ENCODE measurements around the gene TBC1D32.
"Not testable (repeated sequence)": the region's sequence is repeated elsewhere in the genome, so short reads cannot be mapped to it uniquely, and the experiment has no call there.

Gene TBC1D32

GRCh38 chr6:121223212-121223611 is 111.1 kb downstream of the TBC1D32 start:
- Mint-ChIP-seq H3K9me3 (no peaks in the 10 kb centered on the region), H3K4me1 (ENCODE audit: low read depth) (no peaks in the 10 kb centered on the region), H3K4me3 (no peak overlapping the region), H3K27ac (no peak overlapping the region), H3K36me3 (ENCODE audit: low read depth) (no peaks in the 10 kb centered on the region), H3K27me3 (ENCODE audit: low read depth) (no peaks in the 10 kb centered on the region)

- no peaks in the 10 kb centered on the region for H3K4me1 Mint-ChIP-seq (ENCODE audit: low read depth)
- no peak overlapping the region for H3K27ac Mint-ChIP-seq
- no peaks in the 10 kb centered on the region for H3K27me3 Mint-ChIP-seq (ENCODE audit: low read depth)
- no peak overlapping the region for H3K4me3 Mint-ChIP-seq
- H3K9me3 Mint-ChIP-seq = no peaks in the 10 kb centered on the region
- H3K36me3 Mint-ChIP-seq (ENCODE audit: low read depth) = peaks cover 4% of the 10 kb centered on the region
Measured at GRCh38 chr6:121222656-121223055, 111.6 kb downstream of the TBC1D32 start.

- H3K36me3 Mint-ChIP-seq (ENCODE audit: low read depth) = peaks cover 18% of the 10 kb centered on the region
- no peaks in the 10 kb centered on the region for H3K27me3 Mint-ChIP-seq (ENCODE audit: low read depth)
- peaks cover 25% of the 10 kb centered on the region for H3K9me3 Mint-ChIP-seq
- H3K4me1 Mint-ChIP-seq (ENCODE audit: low read depth) = no peaks in the 10 kb centered on the region
- no peak overlapping the region for H3K4me3 Mint-ChIP-seq
- H3K27ac Mint-ChIP-seq = no peak overlapping the region
Measured at GRCh38 chr6:121216928-121217327, 117.4 kb downstream of the TBC1D32 start.

- not testable (repeated sequence) for H3K4me3 Mint-ChIP-seq; H3K27me3 Mint-ChIP-seq (ENCODE audit: low read depth); H3K4me1 Mint-ChIP-seq (ENCODE audit: low read depth); H3K27ac Mint-ChIP-seq
- H3K36me3 Mint-ChIP-seq (ENCODE audit: low read depth) = peaks cover 20% of the 10 kb centered on the region
- H3K9me3 Mint-ChIP-seq = peaks cover 36% of the 10 kb centered on the region
Measured at GRCh38 chr6:121213341-121213740, 120.9 kb downstream of the TBC1D32 start.

- no peaks in the 10 kb centered on the region for H3K27me3 Mint-ChIP-seq (ENCODE audit: low read depth)
- no peak overlapping the region for H3K4me3 Mint-ChIP-seq
- H3K9me3 Mint-ChIP-seq = peaks cover 44% of the 10 kb centered on the region
- peaks cover 19% of the 10 kb centered on the region for H3K36me3 Mint-ChIP-seq (ENCODE audit: low read depth)
- H3K27ac Mint-ChIP-seq = no peak overlapping the region
- H3K4me1 Mint-ChIP-seq (ENCODE audit: low read depth) = no peaks in the 10 kb centered on the region
Measured at GRCh38 chr6:121210943-121211342, 123.3 kb downstream of the TBC1D32 start.

GRCh38 chr6:121205569-121205968 is 128.7 kb downstream of the TBC1D32 start:
- no peak overlapping the region for H3K4me3 Mint-ChIP-seq
- no peaks in the 10 kb centered on the region for H3K4me1 Mint-ChIP-seq (ENCODE audit: low read depth)
- no peaks in the 10 kb centered on the region for H3K27me3 Mint-ChIP-seq (ENCODE audit: low read depth)
- H3K27ac Mint-ChIP-seq = no peak overlapping the region
- peaks cover 4% of the 10 kb centered on the region for H3K36me3 Mint-ChIP-seq (ENCODE audit: low read depth)
- H3K9me3 Mint-ChIP-seq = peaks cover 19% of the 10 kb centered on the region

GRCh38 chr6:121201105-121201504 is 133.2 kb downstream of the TBC1D32 start:
- H3K4me3 Mint-ChIP-seq = no peak overlapping the region
- no peaks in the 10 kb centered on the region for H3K27me3 Mint-ChIP-seq (ENCODE audit: low read depth)
- no peaks in the 10 kb centered on the region for H3K4me1 Mint-ChIP-seq (ENCODE audit: low read depth)
- no peak overlapping the region for H3K27ac Mint-ChIP-seq
- no peaks in the 10 kb centered on the region for H3K9me3 Mint-ChIP-seq
- H3K36me3 Mint-ChIP-seq (ENCODE audit: low read depth) = no peaks in the 10 kb centered on the region

GRCh38 chr6:121196042-121196441 is 138.2 kb downstream of the TBC1D32 start:
- H3K27me3 Mint-ChIP-seq (ENCODE audit: low read depth); H3K4me3 Mint-ChIP-seq; H3K9me3 Mint-ChIP-seq; H3K27ac Mint-ChIP-seq; H3K4me1 Mint-ChIP-seq (ENCODE audit: low read depth); H3K36me3 Mint-ChIP-seq (ENCODE audit: low read depth): not testable (repeated sequence)

- no peaks in the 10 kb centered on the region for H3K9me3 Mint-ChIP-seq
Measured at GRCh38 chr6:121190122-121190521, 144.2 kb downstream of the TBC1D32 start.

GRCh38 chr6:121188356-121188755 is 145.9 kb downstream of the TBC1D32 start:
- Mint-ChIP-seq H3K27ac (no peak overlapping the region), H3K4me1 (ENCODE audit: low read depth) (no peaks in the 10 kb centered on the region), H3K9me3 (no peaks in the 10 kb centered on the region), H3K36me3 (ENCODE audit: low read depth) (no peaks in the 10 kb centered on the region), H3K27me3 (ENCODE audit: low read depth) (no peaks in the 10 kb centered on the region), H3K4me3 (no peak overlapping the region)

More at GRCh38 chr6:121190122-121190521, 144.2 kb downstream of the TBC1D32 start:
- H3K36me3 Mint-ChIP-seq (ENCODE audit: low read depth) = no peaks in the 10 kb centered on the region
- H3K4me3 Mint-ChIP-seq = no peak overlapping the region
- H3K4me1 Mint-ChIP-seq (ENCODE audit: low read depth) = no peaks in the 10 kb centered on the region
- no peak overlapping the region for H3K27ac Mint-ChIP-seq
- no peaks in the 10 kb centered on the region for H3K27me3 Mint-ChIP-seq (ENCODE audit: low read depth)

GRCh38 chr6:121187833-121188200 is 146.5 kb downstream of the TBC1D32 start:
- Mint-ChIP-seq H3K36me3 (ENCODE audit: low read depth) (no peaks in the 10 kb centered on the region), H3K4me1 (ENCODE audit: low read depth) (no peaks in the 10 kb centered on the region), H3K9me3 (no peaks in the 10 kb centered on the region), H3K27me3 (ENCODE audit: low read depth) (no peaks in the 10 kb centered on the region), H3K27ac (no peak overlapping the region), H3K4me3 (no peak overlapping the region)

GRCh38 chr6:121187200-121187832 is 147.0 kb downstream of the TBC1D32 start:
- no peaks in the 10 kb centered on the region for H3K36me3 Mint-ChIP-seq (ENCODE audit: low read depth)
- no peaks in the 10 kb centered on the region for H3K9me3 Mint-ChIP-seq
- H3K4me1 Mint-ChIP-seq (ENCODE audit: low read depth) = no peaks in the 10 kb centered on the region
- H3K4me3 Mint-ChIP-seq = no peak overlapping the region
- no peaks in the 10 kb centered on the region for H3K27me3 Mint-ChIP-seq (ENCODE audit: low read depth)
- no peak overlapping the region for H3K27ac Mint-ChIP-seq

GRCh38 chr6:121183742-121184141 is 150.5 kb downstream of the TBC1D32 start:
- Mint-ChIP-seq H3K4me3 (no peak overlapping the region), H3K4me1 (ENCODE audit: low read depth) (no peaks in the 10 kb centered on the region), H3K27ac (no peak overlapping the region), H3K9me3 (peaks cover 5% of the 10 kb centered on the region), H3K27me3 (ENCODE audit: low read depth) (no peaks in the 10 kb centered on the region), H3K36me3 (ENCODE audit: low read depth) (no peaks in the 10 kb centered on the region)

GRCh38 chr6:121175827-121176226 is 158.5 kb downstream of the TBC1D32 start:
- H3K4me1 Mint-ChIP-seq (ENCODE audit: low read depth) = no peaks in the 10 kb centered on the region

GRCh38 chr6:121172451-121172850 is 161.8 kb downstream of the TBC1D32 start:
- H3K36me3 Mint-ChIP-seq (ENCODE audit: low read depth); H3K4me1 Mint-ChIP-seq (ENCODE audit: low read depth); H3K27ac Mint-ChIP-seq; H3K27me3 Mint-ChIP-seq (ENCODE audit: low read depth); H3K4me3 Mint-ChIP-seq; H3K9me3 Mint-ChIP-seq: not testable (repeated sequence)

More at GRCh38 chr6:121175827-121176226, 158.5 kb downstream of the TBC1D32 start:
- Mint-ChIP-seq H3K4me3 (no peak overlapping the region), H3K9me3 (peaks cover 4% of the 10 kb centered on the region), H3K27ac (no peak overlapping the region), H3K27me3 (ENCODE audit: low read depth) (no peaks in the 10 kb centered on the region), H3K36me3 (ENCODE audit: low read depth) (peaks cover 2% of the 10 kb centered on the region)

- no peak overlapping the region for H3K27ac Mint-ChIP-seq
- H3K9me3 Mint-ChIP-seq = peaks cover 9% of the 10 kb centered on the region
- no peaks in the 10 kb centered on the region for H3K36me3 Mint-ChIP-seq (ENCODE audit: low read depth)
- H3K4me1 Mint-ChIP-seq (ENCODE audit: low read depth) = no peaks in the 10 kb centered on the region
- H3K27me3 Mint-ChIP-seq (ENCODE audit: low read depth) = no peaks in the 10 kb centered on the region
- H3K4me3 Mint-ChIP-seq = no peak overlapping the region
Measured at GRCh38 chr6:121171879-121172278, 162.4 kb downstream of the TBC1D32 start.
